Measurements from ENCODE around the gene PEMT.

DNA sequence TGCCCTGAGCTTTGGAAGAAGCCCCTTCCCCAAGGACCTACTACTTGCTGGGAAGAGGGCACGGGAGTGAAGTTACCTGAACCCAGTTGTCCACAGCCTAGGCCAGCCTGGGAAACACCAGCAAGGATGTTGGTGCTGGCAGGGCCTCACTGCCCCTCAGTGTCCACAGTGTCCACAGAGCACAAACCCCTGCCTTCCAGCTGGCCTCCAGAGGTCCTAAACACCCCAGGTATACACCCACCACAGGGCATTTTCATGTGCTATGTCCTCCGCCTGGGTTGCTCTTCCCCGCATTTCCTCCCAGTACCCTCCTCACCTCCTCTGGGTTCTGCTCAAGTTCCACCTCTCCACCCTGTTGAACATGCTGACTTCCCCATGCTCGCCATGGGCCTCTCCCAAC lies 4.2 kb upstream of the PEMT start:
- TF ChIP-seq CTCF (conservative IDR thresholded peaks at IDR 0.05; ENCODE audit: low read depth in 2 of 2) (no peak), POLR2AphosphoS5 (IDR thresholded peaks at IDR 0.05; ENCODE audit: low read depth) (no peak), EZH2phosphoT487 (IDR thresholded peaks at IDR 0.05; ENCODE audit: unreplicated experiment) (no peak)
- TF ChIP-seq, protein P1, sequence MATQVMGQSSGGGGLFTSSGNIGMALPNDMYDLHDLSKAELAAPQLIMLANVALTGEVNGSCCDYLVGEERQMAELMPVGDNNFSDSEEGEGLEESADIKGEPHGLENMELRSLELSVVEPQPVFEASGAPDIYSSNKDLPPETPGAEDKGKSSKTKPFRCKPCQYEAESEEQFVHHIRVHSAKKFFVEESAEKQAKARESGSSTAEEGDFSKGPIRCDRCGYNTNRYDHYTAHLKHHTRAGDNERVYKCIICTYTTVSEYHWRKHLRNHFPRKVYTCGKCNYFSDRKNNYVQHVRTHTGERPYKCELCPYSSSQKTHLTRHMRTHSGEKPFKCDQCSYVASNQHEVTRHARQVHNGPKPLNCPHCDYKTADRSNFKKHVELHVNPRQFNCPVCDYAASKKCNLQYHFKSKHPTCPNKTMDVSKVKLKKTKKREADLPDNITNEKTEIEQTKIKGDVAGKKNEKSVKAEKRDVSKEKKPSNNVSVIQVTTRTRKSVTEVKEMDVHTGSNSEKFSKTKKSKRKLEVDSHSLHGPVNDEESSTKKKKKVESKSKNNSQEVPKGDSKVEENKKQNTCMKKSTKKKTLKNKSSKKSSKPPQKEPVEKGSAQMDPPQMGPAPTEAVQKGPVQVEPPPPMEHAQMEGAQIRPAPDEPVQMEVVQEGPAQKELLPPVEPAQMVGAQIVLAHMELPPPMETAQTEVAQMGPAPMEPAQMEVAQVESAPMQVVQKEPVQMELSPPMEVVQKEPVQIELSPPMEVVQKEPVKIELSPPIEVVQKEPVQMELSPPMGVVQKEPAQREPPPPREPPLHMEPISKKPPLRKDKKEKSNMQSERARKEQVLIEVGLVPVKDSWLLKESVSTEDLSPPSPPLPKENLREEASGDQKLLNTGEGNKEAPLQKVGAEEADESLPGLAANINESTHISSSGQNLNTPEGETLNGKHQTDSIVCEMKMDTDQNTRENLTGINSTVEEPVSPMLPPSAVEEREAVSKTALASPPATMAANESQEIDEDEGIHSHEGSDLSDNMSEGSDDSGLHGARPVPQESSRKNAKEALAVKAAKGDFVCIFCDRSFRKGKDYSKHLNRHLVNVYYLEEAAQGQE (IDR thresholded peaks at IDR 0.05; ENCODE audit: unreplicated experiment): no peak
